ENCODE data around the gene TCEA3. TPM values are rescaled to one million over a fixed set of nuclear protein-coding genes. Genes with fewer than 3 reads are reported as not detected.

Gene TCEA3
- total and polyA plus RNA-seq, 9 donors = 42.0 to 153 (median 73.8) TPM

DNA sequence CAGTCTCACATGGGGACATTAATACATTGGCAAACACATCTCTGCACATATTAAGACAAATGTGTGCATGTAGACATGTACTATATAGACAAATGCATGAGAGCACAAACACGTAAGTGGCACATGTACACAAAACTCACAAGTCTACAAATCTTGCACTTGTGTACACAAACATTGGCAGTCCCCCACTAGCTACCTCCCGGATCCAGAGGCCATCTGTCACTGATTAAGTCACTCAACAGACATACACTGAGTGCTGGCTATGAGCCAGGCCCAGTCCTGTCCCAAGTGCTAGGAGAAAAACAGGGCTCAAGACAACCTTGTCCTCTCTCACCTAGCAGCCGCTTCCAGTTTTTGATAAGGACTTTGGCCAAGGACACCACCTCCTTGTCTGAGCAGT lies 7.0 kb downstream of the TCEA3 start:
- Histone ChIP-seq H3K4me3 (no peak overlapping the region), H3K9me3 (no peaks in the 10 kb centered on the region), H3K4me1 (ENCODE audit: insufficient read depth) (peaks cover 14% of the 10 kb centered on the region), H3K36me3 (no peaks in the 10 kb centered on the region), H3K27ac (no peak overlapping the region), H3K27me3 (no peaks in the 10 kb centered on the region)
- peak in 1 of 5 donors; percentile 36 for DNase-seq
- 44 to 48% (median 45%) methylated on average over 3 of the region's 3 CpGs for WGBS, 3 donors
- intact Hi-C loops (cut with DNase I) = no loop called here
- TF ChIP-seq CTCF (IDR thresholded peaks at IDR 0.05) (no peak), EP300 (IDR thresholded peaks at IDR 0.05) (no peak), POLR2A (IDR thresholded peaks at IDR 0.05) (no peak)

- no peak for TF ChIP-seq CTCF (IDR thresholded peaks at IDR 0.05)
- no peak for TF ChIP-seq EP300 (IDR thresholded peaks at IDR 0.05)
- DNase-seq = peak in 1 of 5 donors; percentile 9
- H3K9me3 ChIP-seq = no peaks in the 10 kb centered on the region
- no peaks in the 10 kb centered on the region for H3K36me3 ChIP-seq
- H3K4me1 ChIP-seq (ENCODE audit: insufficient read depth) = peaks cover 13% of the 10 kb centered on the region
- H3K27me3 ChIP-seq = no peaks in the 10 kb centered on the region
- no peak overlapping the region for H3K27ac ChIP-seq
- WGBS, 3 donors = 83 to 91% (median 87%) methylated on average over 4 of the region's 4 CpGs
- no peak overlapping the region for H3K4me3 ChIP-seq
- intact Hi-C loops (cut with DNase I) = no loop called here
Observed at GRCh38 chr1:23416964-23417363, 7.6 kb downstream of the TCEA3 start.

DNA sequence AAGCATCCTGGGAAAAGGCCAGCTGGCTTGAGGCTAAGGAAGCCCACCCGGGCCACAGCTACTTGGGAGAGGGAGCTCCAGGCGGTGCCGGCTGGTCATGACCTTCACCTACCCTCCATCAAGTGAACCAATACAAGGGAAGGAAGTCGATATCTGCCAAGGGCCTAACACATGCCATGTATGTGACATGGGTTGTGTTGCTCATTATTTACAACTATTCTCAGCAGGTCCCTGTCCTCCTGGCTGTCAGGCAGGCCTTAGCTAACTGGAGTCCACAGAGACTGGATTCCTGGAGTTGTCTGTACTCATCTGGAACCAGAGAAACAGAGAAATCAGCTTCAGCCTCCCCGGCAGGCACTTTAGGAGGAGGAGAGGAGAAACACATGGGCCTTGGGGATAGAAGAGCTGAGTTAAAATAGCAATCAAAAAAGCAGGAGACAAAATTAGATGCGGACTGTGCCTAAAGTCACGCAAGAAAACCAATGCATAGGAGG lies 15.7 kb downstream of the TCEA3 start:
- H3K4me1 ChIP-seq (ENCODE audit: insufficient read depth) = peaks cover 13% of the 10 kb centered on the region
- no peaks in the 10 kb centered on the region for H3K27me3 ChIP-seq
- 21 to 30% (median 23%) methylated on average over 7 of the region's 7 CpGs for WGBS, 3 donors
- H3K9me3 ChIP-seq = no peaks in the 10 kb centered on the region
- H3K4me3 ChIP-seq = no peak overlapping the region
- no peaks in the 10 kb centered on the region for H3K36me3 ChIP-seq
- peak overlapping the region; percentile 41 to 55 for H3K27ac ChIP-seq
- no peak for DNase-seq
- intact Hi-C loops (cut with DNase I) = loop anchor here in 1 of 4 donors (10.0 kb wide), 1 partner anchor 64 kb away; the partner anchor contains the start of gene HNRNPR
- TF ChIP-seq CTCF (IDR thresholded peaks at IDR 0.05) = no peak
- TF ChIP-seq POLR2A (IDR thresholded peaks at IDR 0.05) = no peak
- no peak for TF ChIP-seq EP300 (IDR thresholded peaks at IDR 0.05)

GRCh38 chr1:23407016-23407630 lies 17.4 kb downstream of the TCEA3 start:
- intact Hi-C loops (cut with DNase I) = loop anchor here in 1 of 4 donors (10.0 kb wide), 1 partner anchor 62 kb away; the partner anchor contains the start of gene HNRNPR
- TF ChIP-seq EP300 (IDR thresholded peaks at IDR 0.05) (no peak), CTCF (IDR thresholded peaks at IDR 0.05) (no peak), POLR2A (IDR thresholded peaks at IDR 0.05) (no peak)
- peak overlapping the region in 1 of 2 donors; percentile 6 for H3K27ac ChIP-seq
- H3K4me1 ChIP-seq (ENCODE audit: insufficient read depth) = peaks cover 17% of the 10 kb centered on the region
- H3K27me3 ChIP-seq = no peaks in the 10 kb centered on the region
- no peaks in the 10 kb centered on the region for H3K9me3 ChIP-seq
- WGBS, 3 donors = 83 to 85% (median 83%) methylated on average over 8 of the region's 8 CpGs
- DNase-seq = no peak
- no peak overlapping the region for H3K4me3 ChIP-seq
- H3K36me3 ChIP-seq = no peaks in the 10 kb centered on the region

All from ovary (tissue), 9 donors.